Adipose tissue (tissue), 3 donors: Measurements from ENCODE around the gene CAMTA1. TPM values are rescaled to one million over a fixed set of nuclear protein-coding genes. Genes with fewer than 3 reads are reported as not detected.
"Not testable (repeated sequence)": the region's sequence is repeated elsewhere in the genome, so short reads cannot be mapped to it uniquely, and the experiment has no call there.

Source experiments
- H3K27ac ChIP-seq: one replicate; pipeline ENCODE4 v1.5.1; 2013; ENCODE audit warnings: low read depth, low read length
- WGBS, 3 donors: extraction: QIAGEN DNeasy Blood & Tissue Kit; methylation state at CpG; one replicate each; pipeline ENCODE4 v1.1.7; 2013; 5-methylcytosine and 5-hydroxymethylcytosine counted together
- polyA plus RNA-seq, 3 donors: library from polyadenylated mRNA; stranded (reverse); fragments of 200-250 nt; gene quantifications; one replicate each; pipeline ENCODE4 v1.2.3, GENCODE V29; 2013
- donor health status: healthy with polysubstance abuse.
- donor health status: Bipolar disorder and iron deficiency.
- donor health status: healthy.

The CAMTA1 gene
- polyA plus RNA-seq, 3 donors: 25.7 to 111 (median 60.2) TPM

DNA sequence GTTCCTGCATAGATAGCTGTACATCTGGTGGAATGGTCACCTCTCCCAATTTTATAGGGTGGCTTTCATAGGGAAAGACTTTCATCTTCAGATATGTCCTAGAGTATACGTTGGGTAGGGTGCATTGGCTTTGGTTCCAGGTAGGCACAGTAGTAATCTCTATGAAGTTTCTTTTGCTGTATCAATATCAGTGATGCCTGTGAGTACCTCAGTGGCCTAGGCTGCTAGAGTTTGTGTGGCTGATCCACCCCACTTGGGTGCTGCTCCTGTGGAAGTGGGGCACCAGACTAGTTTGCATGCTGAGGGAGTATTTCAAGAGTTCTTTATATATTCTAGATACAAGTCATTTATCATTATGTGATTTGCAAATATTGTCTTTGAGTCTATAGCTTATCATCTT lies 615.3 kb downstream of the CAMTA1 start:
- 82 to 93% (median 93%) methylated on average over 1 of the region's 1 CpG for WGBS, 3 donors
- H3K27ac ChIP-seq: no peak overlapping the region

DNA sequence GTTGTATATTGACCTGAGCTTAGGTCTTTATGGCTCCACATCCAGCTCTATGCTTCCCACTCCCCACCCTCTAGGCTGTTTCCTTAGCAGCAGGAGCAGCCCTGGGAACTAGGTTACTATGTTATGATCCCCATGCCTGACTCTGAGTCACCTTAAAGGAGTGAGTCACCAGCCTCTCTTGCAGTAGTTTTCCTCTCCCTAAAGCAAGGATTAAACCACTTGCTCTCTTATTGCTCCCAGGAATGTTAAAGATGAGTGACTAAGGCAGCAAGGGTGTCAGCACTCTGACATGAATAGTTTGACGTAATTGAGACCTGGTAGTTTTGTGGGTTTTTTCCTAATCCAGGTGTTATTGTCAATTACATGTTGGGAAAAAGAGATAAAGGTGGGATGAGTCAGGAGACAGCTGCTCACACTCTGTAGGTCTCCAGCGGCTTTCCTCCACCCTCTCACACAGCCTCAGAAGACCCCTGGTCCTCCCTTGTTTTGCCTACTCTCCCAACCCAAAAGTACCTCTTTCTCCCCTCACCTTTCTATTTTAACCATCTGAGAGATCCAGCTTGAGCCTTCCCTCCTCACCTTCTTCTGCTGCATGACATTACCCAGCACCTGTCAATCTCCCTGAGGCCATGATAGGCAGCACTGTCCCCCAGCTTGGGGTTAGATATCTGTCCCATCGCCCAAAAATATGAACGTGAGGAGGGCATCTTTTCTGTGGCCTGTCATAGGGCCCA lies 616.7 kb downstream of the CAMTA1 start:
- 85 to 87% (median 86%) methylated on average over 4 of the region's 4 CpGs for WGBS, 3 donors

DNA sequence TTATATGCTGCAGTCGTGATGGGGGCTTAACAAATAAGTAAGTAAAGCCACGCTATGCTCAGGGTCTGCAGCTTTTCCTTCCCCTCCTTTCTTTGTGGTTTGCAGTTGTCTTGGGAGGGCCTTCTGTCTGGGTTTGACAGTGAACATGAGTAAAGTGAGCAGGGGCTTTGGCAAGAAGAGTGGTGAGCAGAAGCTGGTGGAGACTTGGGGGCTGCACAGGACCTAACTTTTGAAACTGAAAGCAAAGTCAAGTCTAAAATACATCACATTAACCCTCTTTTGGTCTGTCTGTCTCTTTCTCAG lies 617.2 kb downstream of the CAMTA1 start:
- WGBS, 3 donors: 79 to 82% (median 80%) methylated on average over 2 of the region's 2 CpGs
- no peak overlapping the region for H3K27ac ChIP-seq

More for the DNA sequence above, 616.7 kb downstream of the CAMTA1 start:
- no peak overlapping the region for H3K27ac ChIP-seq

DNA sequence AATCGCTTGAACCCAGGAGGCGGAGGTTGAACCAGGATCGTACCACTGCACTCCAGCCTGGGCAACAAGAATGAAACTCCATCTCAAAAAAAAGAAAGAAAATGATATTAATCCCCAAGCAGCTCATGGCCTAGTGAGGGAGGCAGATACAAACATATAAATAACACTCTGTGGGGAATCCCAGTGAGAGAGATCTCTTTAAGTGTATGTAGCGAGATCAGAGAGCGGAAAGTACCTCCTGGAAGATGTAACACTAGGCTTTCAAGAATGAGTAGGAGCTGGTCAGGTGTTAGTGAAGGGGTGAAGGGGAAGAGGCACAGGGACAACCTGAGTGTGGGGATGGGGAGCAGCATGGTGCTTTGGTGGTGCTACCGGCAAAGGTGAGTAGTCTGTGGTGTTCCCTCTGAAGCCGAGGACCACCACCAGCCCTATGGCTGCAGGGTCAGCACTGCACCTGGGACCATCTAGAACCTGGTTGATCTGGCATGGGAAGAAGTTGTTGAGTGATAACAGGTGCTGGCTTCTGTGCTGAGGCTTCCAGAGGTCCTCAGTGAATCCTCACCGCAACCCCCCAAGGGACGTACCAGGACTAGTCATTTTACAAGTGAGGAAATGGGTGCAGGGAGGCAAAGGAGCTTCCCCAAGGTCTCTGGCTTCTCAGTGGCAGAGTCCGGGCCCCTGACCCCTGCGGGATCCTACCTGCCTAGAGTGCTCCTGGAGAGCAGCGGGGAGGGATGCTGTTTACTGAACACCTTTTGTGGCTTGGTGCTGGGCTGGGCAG lies 618.2 kb downstream of the CAMTA1 start:
- no peak overlapping the region for H3K27ac ChIP-seq
- 94 to 97% (median 94%) methylated on average over 12 of the region's 12 CpGs for WGBS, 3 donors

DNA sequence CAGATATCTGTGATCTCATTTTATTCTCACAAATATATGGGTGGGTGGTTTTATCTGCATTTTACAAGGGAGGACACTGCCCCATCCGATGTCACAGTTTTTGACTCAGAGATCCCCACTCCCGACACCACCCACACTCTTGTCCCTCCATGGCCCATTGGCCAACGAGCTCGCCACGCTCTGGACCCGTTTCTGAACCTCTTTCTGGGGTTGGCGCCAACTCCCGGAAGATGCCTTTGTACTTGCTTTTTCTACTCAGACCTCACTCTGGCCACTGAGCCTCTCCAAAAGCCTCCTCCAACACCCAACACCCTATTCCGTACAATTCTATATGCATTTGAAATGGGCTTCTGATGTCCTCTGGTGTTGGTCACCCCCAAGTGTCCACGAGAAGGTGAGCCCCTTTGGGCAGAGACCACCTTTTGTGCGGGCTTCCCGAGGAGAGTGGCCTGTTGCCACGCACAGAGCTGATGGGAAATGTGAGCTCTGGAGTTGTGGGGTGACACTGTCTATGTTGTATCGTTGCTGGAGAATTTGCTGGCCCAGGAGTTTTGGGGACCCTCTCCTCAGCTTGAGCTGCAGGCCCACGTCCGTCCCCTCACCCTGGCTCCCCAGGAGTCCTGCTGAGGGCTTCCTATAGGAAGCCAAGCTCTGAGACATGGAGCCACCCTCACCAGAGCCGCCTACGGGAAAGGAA lies 618.9 kb downstream of the CAMTA1 start:
- no peak overlapping the region for H3K27ac ChIP-seq
- WGBS, 3 donors: 89 to 93% (median 91%) methylated on average over 18 of the region's 18 CpGs

DNA sequence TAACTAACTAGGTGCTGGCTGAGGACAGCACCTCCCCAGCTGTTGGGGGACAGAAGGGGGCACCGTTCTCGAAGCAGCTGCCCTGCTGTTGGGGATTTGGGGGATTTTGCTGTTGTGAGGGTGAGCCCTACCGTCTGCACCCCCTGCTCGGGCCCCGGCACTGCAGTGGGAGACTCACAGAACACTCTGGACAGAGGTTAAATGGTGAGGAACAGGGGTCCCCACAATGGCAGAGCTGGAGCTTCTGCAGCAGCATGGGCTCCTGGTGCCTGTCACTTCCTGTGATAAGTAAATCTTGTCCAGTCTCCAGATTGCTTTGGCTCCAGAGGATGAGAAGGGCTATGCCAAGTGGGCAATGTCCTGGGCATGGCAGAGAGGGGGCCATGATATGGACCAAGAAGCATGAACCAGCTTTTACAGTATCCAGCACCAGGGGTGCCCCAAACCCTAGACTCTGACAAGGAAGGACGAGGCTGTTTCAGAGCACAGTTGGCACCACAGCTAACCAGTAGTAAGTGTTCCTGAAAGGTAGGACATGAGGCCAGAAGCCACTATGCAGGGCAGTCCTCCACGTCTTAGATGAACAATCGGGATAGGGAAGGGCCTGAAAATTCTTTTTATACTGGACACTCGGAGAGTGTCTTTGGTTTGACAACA lies 620.7 kb downstream of the CAMTA1 start:
- WGBS, 3 donors: 89 to 95% (median 91%) methylated on average over 9 of the region's 9 CpGs
- H3K27ac ChIP-seq: no peak overlapping the region

DNA sequence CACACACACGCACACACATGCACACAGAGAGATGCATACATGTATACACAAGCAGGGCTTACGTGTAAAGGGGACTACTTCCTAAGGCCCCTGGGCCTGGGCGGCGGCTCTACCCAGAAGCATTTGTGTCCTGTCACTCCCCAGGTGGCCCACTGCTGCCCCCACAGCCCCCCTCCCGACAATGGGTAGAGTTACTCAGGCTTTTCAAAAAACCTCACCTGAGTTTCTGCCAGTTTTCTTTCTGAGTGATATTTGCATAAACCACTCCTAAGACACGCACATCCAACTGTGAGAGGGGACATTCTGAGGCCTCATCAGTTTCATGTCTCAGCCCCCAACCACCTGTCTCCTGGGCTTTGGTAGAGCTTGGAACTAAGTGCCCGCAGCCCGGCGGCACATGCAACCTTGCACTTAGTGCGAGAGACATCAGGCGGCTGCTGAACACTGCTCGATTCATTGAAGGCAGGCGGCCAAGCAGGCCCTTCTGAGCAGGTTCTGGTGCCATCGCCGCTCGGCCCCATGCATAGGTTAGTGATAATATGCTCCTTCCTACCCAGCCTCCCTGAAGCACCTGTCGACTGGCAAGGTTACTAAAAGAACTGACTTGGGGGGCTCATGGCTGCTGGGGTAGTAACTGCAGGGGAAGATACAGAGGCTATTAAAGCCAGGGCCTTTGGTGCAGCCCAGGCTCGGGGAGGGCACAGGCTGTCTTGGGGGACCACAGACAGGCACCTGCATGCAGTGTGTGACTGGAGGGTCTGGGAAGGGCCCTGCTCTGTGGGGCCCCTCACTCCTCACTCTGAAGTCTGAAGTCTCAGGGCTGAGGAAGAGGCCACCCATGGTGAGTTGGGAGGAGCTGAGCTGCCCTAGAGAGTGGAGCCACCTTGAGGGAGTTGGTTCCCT lies 621.6 kb downstream of the CAMTA1 start:
- 89 to 94% (median 93%) methylated on average over 18 of the region's 18 CpGs for WGBS, 3 donors

DNA sequence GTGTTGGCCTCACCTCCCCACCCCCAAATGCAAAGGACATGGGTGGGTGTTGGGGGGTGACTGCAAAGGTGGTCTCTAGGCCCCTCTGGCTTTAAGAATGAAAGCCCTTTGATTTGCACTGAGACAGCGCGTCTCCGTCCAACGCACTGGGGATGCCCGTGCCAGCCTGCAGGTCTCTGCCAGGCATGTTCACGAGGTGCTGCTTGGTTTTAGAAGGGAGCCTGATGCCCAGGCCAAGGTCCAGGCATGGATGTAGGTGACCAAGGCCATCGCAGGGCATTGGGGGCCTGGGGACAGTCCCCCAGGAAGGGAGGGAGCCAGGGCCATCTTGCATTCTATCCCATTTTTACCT lies 622.3 kb downstream of the CAMTA1 start:
- 93 to 95% (median 94%) methylated on average over 7 of the region's 7 CpGs for WGBS, 3 donors
- no peak overlapping the region for H3K27ac ChIP-seq

More for the DNA sequence above, 621.6 kb downstream of the CAMTA1 start:
- no peak overlapping the region for H3K27ac ChIP-seq

DNA sequence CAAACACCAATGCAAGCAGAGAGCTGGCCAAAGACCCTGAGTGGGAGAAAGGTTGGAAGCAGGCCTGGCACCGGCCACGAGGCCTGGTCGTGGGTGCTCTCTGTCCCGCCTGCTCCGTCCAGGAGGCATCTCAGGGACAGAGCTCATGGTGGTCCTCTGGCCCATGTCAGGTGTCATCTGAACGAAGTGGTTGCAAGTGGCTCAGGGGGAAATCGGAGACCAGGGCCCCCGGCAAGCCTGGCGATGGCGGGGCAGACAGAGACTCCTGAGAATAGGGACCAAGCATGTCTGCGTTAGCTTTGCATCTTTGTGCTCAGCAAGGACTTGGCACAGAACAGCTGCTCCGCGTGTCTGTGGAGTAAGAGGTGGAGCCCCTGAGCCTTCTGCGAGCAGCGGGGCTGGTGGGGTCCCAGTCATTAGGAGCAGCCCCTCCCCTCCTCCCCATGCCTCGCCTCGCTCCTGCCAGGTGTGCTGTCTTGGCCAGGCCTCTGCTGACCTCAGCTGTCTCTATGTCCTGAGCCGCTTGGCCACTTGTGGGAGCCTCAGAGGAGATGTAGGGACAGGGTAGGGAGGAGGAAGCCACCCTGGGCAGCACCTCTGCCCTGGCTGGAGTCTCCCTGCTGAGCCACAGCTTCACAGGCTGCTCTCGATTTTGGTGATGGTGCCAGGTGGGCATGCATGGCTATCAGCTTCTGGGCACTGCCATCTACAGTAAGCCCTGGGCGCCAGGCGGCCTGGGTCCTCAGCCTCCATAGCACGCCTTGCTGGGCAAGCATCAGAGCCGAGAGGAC lies 622.9 kb downstream of the CAMTA1 start:
- no peak overlapping the region for H3K27ac ChIP-seq
- 87 to 90% (median 88%) methylated on average over 23 of the region's 23 CpGs for WGBS, 3 donors

DNA sequence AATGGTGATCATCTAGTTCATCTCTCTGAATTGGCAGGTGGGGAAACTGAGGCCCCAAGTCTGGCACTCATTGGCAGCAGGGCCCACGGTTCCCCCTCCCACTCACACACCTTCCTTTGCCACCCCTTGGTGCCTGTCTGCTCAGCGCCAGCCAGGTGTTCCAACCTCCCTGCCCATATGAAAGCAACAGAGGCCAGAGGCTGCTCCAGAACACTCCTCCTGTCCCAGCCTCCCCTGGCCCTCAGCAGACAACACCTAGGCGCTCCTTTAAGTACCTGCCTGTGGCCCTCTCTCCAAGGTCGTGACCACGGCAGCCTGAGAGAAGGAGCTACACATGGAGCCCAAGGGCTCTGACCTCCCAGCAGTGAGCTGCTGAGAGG lies 623.5 kb downstream of the CAMTA1 start:
- WGBS, 3 donors: 85 to 95% (median 92%) methylated on average over 4 to 5 of the region's 5 CpGs
- H3K27ac ChIP-seq: no peak overlapping the region

DNA sequence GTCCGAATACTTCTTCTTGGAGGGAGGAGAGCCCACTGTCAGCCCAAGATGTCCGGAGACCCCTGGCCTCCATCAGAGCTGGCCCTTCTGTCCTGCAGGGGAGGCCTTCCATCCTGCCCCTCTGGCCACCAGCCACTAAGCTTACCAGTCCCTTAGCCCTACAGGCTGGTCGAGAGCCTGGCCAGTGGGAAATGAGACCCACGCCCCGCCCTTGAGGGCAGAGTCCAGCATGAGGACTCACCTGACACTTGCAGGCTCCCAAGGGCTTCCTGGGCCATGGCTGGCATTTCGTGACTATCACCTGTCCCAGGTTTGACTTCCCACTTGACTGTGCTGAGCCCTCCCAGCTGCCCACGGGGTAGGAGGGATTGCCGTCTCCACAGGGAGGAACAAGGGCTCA lies 624.0 kb downstream of the CAMTA1 start:
- H3K27ac ChIP-seq: no peak overlapping the region
- 87 to 90% (median 88%) methylated on average over 8 of the region's 8 CpGs for WGBS, 3 donors

DNA sequence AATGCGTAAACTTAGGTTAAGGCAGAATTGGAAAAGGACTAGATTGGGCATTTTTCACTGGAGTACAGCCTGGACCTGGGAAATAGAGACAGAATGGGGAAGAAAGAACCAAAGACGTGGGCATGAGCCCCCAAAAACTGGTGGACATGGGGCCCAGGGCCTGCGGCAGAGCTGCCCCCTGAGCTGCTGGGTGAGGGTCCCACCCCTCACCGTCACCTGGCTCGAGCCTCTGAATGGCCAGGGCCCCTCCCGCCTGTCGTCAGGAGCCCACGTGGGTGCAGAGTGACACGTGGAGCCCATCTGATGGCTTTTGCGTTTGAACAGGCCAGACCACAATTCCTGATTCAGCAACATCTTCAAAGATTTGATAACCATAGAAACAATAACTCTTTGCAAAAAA lies 624.9 kb downstream of the CAMTA1 start:
- no peak overlapping the region for H3K27ac ChIP-seq
- 72 to 85% (median 77%) methylated on average over 10 of the region's 10 CpGs for WGBS, 3 donors

DNA sequence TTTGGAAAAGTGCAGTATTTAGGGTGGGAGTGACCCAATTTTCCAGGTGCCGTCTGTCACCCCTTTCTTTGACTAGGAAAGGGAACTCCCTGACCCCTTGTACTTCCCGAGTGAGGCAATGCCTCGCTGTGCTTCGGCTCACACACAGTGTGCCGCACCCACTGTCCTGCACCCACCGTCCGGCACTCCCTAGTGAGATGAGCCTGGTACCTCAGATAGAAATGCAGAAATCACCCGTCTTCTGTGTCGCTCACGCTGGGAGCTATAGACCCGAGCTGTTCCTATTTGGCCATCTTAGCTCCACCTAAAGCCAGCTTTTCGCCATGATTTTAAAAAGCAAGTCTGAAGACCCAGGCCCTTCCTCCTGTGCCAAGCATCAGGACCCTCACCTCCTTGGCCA lies 632.4 kb downstream of the CAMTA1 start:
- 81 to 94% (median 81%) methylated on average over 12 of the region's 12 CpGs for WGBS, 3 donors
- H3K27ac ChIP-seq: not testable (repeated sequence)

DNA sequence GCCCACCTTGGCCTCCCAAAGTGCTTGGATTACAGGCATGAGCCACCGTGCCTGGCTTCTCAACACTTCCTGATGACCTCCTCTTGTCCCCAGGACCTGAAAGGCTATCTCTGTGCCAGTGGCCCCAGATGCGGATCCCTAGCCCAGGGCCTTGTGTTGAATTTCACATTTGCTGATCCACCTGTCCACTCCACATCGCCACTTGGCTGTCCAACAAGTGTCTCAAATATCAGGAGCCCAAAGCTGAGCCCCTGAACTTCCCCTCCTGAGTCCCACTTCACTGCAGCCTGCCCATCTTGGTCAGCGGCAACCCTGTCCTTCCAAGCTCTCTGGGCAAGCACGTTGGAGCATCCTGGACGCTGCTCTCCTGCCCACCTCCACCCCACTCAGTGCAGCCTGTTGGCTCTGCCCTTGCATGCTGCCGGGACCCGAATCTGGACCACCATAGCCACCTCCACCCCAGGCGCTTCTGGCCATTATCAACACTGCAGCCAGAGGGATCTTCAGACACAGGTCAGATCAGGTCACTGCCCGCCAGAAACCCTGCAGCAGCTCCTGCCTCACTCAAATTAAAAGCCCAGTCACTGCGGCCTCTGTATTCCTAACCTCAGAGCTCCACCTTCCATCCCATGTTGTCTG lies 633.3 kb downstream of the CAMTA1 start:
- WGBS, 3 donors: 73 to 79% (median 76%) methylated on average over 10 to 11 of the region's 11 CpGs

DNA sequence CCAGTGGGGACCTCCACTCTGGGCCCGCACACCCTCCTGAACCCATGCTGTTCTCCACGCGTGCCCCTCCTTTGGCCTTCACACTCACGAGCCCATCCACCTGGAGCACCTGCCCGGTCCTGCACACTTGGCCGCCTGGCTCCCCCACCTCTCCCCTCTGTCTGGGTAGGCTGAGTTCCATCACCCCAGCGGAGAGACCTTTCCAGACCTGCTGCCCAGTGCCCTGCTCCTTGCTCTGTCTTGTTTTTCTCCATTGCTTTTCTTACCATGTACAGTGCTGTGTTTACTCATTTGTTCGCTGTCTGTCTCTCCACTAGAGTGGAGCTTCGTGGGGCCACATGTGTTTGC lies 634.8 kb downstream of the CAMTA1 start:
- WGBS, 3 donors: 78 to 85% (median 82%) methylated on average over 9 of the region's 9 CpGs
- no peak overlapping the region for H3K27ac ChIP-seq

More for the DNA sequence above, 633.3 kb downstream of the CAMTA1 start:
- H3K27ac ChIP-seq: no peak overlapping the region

DNA sequence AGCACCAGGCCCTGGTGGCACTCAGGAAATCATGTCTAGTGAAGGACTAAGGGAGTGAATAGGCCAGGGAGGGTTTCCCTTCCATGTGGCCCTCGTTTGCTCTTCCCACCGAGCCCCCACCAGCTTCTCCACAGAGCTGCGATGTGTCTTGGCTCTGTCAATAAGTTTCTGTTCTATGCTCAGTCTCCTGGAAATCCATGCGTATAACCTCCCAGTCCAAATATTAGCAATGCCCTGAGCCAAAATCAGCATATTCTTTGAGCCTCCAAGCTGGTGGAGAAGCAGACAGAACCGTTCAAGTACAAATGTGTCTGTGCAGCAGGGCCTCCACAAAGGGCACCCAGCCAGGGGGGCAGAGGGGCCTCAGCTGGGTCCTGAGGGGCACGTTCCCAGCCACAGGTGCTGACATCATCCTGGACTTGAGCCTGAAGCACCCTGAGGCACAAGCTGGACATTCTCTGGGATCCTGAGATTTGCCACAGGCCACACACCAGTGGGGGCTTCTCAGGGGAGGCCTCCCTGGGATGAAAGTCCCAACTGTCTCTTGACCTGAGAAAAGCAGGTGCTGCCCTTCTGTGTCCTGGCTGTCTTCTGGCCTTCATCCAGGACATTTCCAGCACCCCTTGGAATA lies 635.3 kb downstream of the CAMTA1 start:
- no peak overlapping the region for H3K27ac ChIP-seq
- 70 to 77% (median 72%) methylated on average over 6 of the region's 6 CpGs for WGBS, 3 donors
